ENCODE results near the gene ELOVL3.
A peak's percentile ranks its signal among the peaks of the same experiment; 100 is the strongest.
"Not testable (repeated sequence)": the region's sequence is repeated elsewhere in the genome, so short reads cannot be mapped to it uniquely, and the experiment has no call there.

ELOVL3 gene

GRCh38 chr10:102234888-102235597 is 8.9 kb downstream of the ELOVL3 start:
- peaks cover 9% of the 10 kb centered on the region for H3K4me1 Mint-ChIP-seq (ENCODE audit: low read depth)
- DNase-seq, result no peak
- H3K36me3 Mint-ChIP-seq (ENCODE audit: low read depth), result no peaks in the 10 kb centered on the region
- H3K9me3 Mint-ChIP-seq, result no peaks in the 10 kb centered on the region
- H3K4me3 Mint-ChIP-seq, result no peak overlapping the region
- H3K27me3 Mint-ChIP-seq, result peaks cover 53% of the 10 kb centered on the region
- H3K27ac Mint-ChIP-seq, result no peak overlapping the region

GRCh38 chr10:102235598-102235920 is 9.5 kb downstream of the ELOVL3 start:
- no peak overlapping the region for H3K4me3 Mint-ChIP-seq
- DNase-seq, result no peak
- peaks cover 55% of the 10 kb centered on the region for H3K27me3 Mint-ChIP-seq
- peaks cover 8% of the 10 kb centered on the region for H3K4me1 Mint-ChIP-seq (ENCODE audit: low read depth)
- H3K27ac Mint-ChIP-seq, result no peak overlapping the region
- H3K36me3 Mint-ChIP-seq (ENCODE audit: low read depth), result no peaks in the 10 kb centered on the region
- no peaks in the 10 kb centered on the region for H3K9me3 Mint-ChIP-seq

GRCh38 chr10:102236006-102236405 is 9.9 kb downstream of the ELOVL3 start:
- DNase-seq, result no peak
- no peak overlapping the region for H3K4me3 Mint-ChIP-seq
- no peaks in the 10 kb centered on the region for H3K36me3 Mint-ChIP-seq (ENCODE audit: low read depth)
- peaks cover 54% of the 10 kb centered on the region for H3K27me3 Mint-ChIP-seq
- H3K27ac Mint-ChIP-seq, result no peak overlapping the region
- H3K4me1 Mint-ChIP-seq (ENCODE audit: low read depth), result peaks cover 10% of the 10 kb centered on the region
- H3K9me3 Mint-ChIP-seq, result no peaks in the 10 kb centered on the region

GRCh38 chr10:102237711-102238252 is 11.7 kb downstream of the ELOVL3 start:
- DNase-seq, result no peak
- Mint-ChIP-seq H3K9me3 (no peaks in the 10 kb centered on the region), H3K4me3 (no peak overlapping the region), H3K27ac (no peak overlapping the region), H3K36me3 (ENCODE audit: low read depth) (no peaks in the 10 kb centered on the region), H3K4me1 (ENCODE audit: low read depth) (peaks cover 15% of the 10 kb centered on the region), H3K27me3 (peaks cover 56% of the 10 kb centered on the region)

GRCh38 chr10:102240467-102241031 is 14.4 kb downstream of the ELOVL3 start:
- Mint-ChIP-seq H3K9me3 (no peaks in the 10 kb centered on the region), H3K4me1 (ENCODE audit: low read depth) (peaks cover 24% of the 10 kb centered on the region), H3K4me3 (peak overlapping the region; percentile 63), H3K36me3 (ENCODE audit: low read depth) (peaks cover 2% of the 10 kb centered on the region), H3K27ac (no peak overlapping the region), H3K27me3 (peaks cover 56% of the 10 kb centered on the region)
- no peak for DNase-seq

GRCh38 chr10:102241032-102241443 is 14.9 kb downstream of the ELOVL3 start:
- H3K4me1 Mint-ChIP-seq (ENCODE audit: low read depth), result peaks cover 24% of the 10 kb centered on the region
- no peak overlapping the region for H3K27ac Mint-ChIP-seq
- H3K27me3 Mint-ChIP-seq, result peaks cover 54% of the 10 kb centered on the region
- no peaks in the 10 kb centered on the region for H3K9me3 Mint-ChIP-seq
- peak overlapping the region; percentile 63 for H3K4me3 Mint-ChIP-seq
- peaks cover 6% of the 10 kb centered on the region for H3K36me3 Mint-ChIP-seq (ENCODE audit: low read depth)
- no peak for DNase-seq

GRCh38 chr10:102241444-102242117 is 15.5 kb downstream of the ELOVL3 start, which contains the start of gene PITX3:
Gene PITX3, minus strand, starts transcription at chr10:102241512. Its CDS starts 9,432 bp downstream, at chr10:102232080.
- H3K27me3 Mint-ChIP-seq, result peaks cover 53% of the 10 kb centered on the region
- peak within 1 kb of the TSS; percentile 76 for H3K4me3 Mint-ChIP-seq
- peak within 1 kb of the TSS; percentile 4 for H3K27ac Mint-ChIP-seq
- peaks cover 12% of the 10 kb centered on the region for H3K36me3 Mint-ChIP-seq (ENCODE audit: low read depth)
- H3K4me1 Mint-ChIP-seq (ENCODE audit: low read depth), result peaks cover 30% of the 10 kb centered on the region
- H3K9me3 Mint-ChIP-seq, result no peaks in the 10 kb centered on the region
- DNase-seq, result peak; percentile 92

GRCh38 chr10:102242118-102242485 is 16.0 kb downstream of the ELOVL3 start:
- Mint-ChIP-seq H3K36me3 (ENCODE audit: low read depth) (peaks cover 16% of the 10 kb centered on the region), H3K4me1 (ENCODE audit: low read depth) (peaks cover 35% of the 10 kb centered on the region), H3K27me3 (peaks cover 51% of the 10 kb centered on the region), H3K4me3 (peak overlapping the region; percentile 76), H3K27ac (peak overlapping the region; percentile 4), H3K9me3 (no peaks in the 10 kb centered on the region)
- no peak for DNase-seq

- Mint-ChIP-seq H3K4me1 (ENCODE audit: low read depth) (peaks cover 47% of the 10 kb centered on the region), H3K4me3 (no peak overlapping the region), H3K27ac (no peak overlapping the region), H3K9me3 (no peaks in the 10 kb centered on the region), H3K36me3 (ENCODE audit: low read depth) (peaks cover 28% of the 10 kb centered on the region), H3K27me3 (peaks cover 50% of the 10 kb centered on the region)
- no peak for DNase-seq
Measured at GRCh38 chr10:102243309-102243708, 17.2 kb downstream of the ELOVL3 start.

GRCh38 chr10:102245082-102245931 is 19.2 kb downstream of the ELOVL3 start, which contains the start of gene GBF1:
Gene GBF1, plus strand, starts transcription at chr10:102245532. Its CDS starts 13,407 bp downstream, at chr10:102258939.
- peak within 1 kb of the TSS; percentile 97 for H3K27ac Mint-ChIP-seq
- H3K4me1 Mint-ChIP-seq (ENCODE audit: low read depth), result peaks cover 60% of the 10 kb centered on the region
- peaks cover 44% of the 10 kb centered on the region for H3K36me3 Mint-ChIP-seq (ENCODE audit: low read depth)
- H3K27me3 Mint-ChIP-seq, result peaks cover 32% of the 10 kb centered on the region
- H3K4me3 Mint-ChIP-seq, result peak within 1 kb of the TSS; percentile 98
- peak; percentile 88 for DNase-seq
- no peaks in the 10 kb centered on the region for H3K9me3 Mint-ChIP-seq

GRCh38 chr10:102245932-102246251 is 19.8 kb downstream of the ELOVL3 start:
- H3K9me3 Mint-ChIP-seq, result no peaks in the 10 kb centered on the region
- peaks cover 46% of the 10 kb centered on the region for H3K36me3 Mint-ChIP-seq (ENCODE audit: low read depth)
- H3K4me1 Mint-ChIP-seq (ENCODE audit: low read depth), result peaks cover 58% of the 10 kb centered on the region
- peak overlapping the region; percentile 98 for H3K4me3 Mint-ChIP-seq
- peak overlapping the region; percentile 97 for H3K27ac Mint-ChIP-seq
- no peak for DNase-seq
- H3K27me3 Mint-ChIP-seq, result peaks cover 28% of the 10 kb centered on the region

- Mint-ChIP-seq H3K27me3 (peaks cover 25% of the 10 kb centered on the region), H3K9me3 (no peaks in the 10 kb centered on the region), H3K27ac (peak overlapping the region; percentile 97), H3K36me3 (ENCODE audit: low read depth) (peaks cover 49% of the 10 kb centered on the region), H3K4me3 (peak overlapping the region; percentile 98), H3K4me1 (ENCODE audit: low read depth) (peaks cover 57% of the 10 kb centered on the region)
- no peak for DNase-seq
Measured at GRCh38 chr10:102246261-102246660, 20.2 kb downstream of the ELOVL3 start.

- Mint-ChIP-seq H3K4me3 (peak overlapping the region; percentile 98), H3K27ac (no peak overlapping the region)
Measured at GRCh38 chr10:102247734-102248133, 21.6 kb downstream of the ELOVL3 start.

GRCh38 chr10:102252508-102252907 is 26.4 kb downstream of the ELOVL3 start:
- not testable (repeated sequence) for DNase-seq, H3K27me3 Mint-ChIP-seq, H3K9me3 Mint-ChIP-seq, H3K27ac Mint-ChIP-seq, H3K4me3 Mint-ChIP-seq
- peaks cover 55% of the 10 kb centered on the region for H3K36me3 Mint-ChIP-seq (ENCODE audit: low read depth)
- peaks cover 49% of the 10 kb centered on the region for H3K4me1 Mint-ChIP-seq (ENCODE audit: low read depth)

More at GRCh38 chr10:102247734-102248133, 21.6 kb downstream of the ELOVL3 start:
- Mint-ChIP-seq H3K36me3 (ENCODE audit: low read depth) (peaks cover 52% of the 10 kb centered on the region), H3K4me1 (ENCODE audit: low read depth) (peaks cover 52% of the 10 kb centered on the region), H3K27me3 (peaks cover 12% of the 10 kb centered on the region), H3K9me3 (no peaks in the 10 kb centered on the region)
- DNase-seq, result no peak

All from activated T-cell treated with anti-CD3 and anti-CD28 coated beads, Interleukin-2, amount 50 U/mL, for 24 hours (primary cell).